Natural killer cell (primary cell): ENCODE results near the gene LAG3. TPM values are rescaled to one million over a fixed set of nuclear protein-coding genes. Genes with fewer than 3 reads are reported as not detected.
A peak's percentile ranks its signal among the peaks of the same experiment; 100 is the strongest.

ENCODE experiments used
- ATAC-seq, 3 donors: fragments of 150-1000 bp in 2 of 3; fragments of 200-7000 bp in 1 of 3; cut with Tn5 transposase; 1 replicate in 1 of 3; 2 replicates in 2 of 3; pipeline ENCODE4 v1.10.0; 2021; ENCODE audit warnings: mild to moderate bottlenecking in 2 of 3, moderate library complexity in 2 of 3
- DNase-seq, 2 donors: peaks; one replicate each; pipeline versions ENCODE4 v3.0.0 to v3.0.0-alpha.2; 2013 to 2021; ENCODE audit warnings: mixed read lengths in 1 of 2
- H3K27ac ChIP-seq: one replicate; pipeline ENCODE4 v1.5.1; 2013; ENCODE audit warnings: mild to moderate bottlenecking, low read length
- H3K27me3 ChIP-seq: one replicate; pipeline ENCODE4 v1.6.1; 2013; ENCODE audit warnings: low read length; ENCODE audit not compliant: control insufficient read depth, insufficient read depth
- H3K36me3 ChIP-seq: one replicate; pipeline ENCODE4 v1.6.1; 2013; ENCODE audit warnings: low read length; ENCODE audit not compliant: control insufficient read depth, insufficient read depth
- H3K4me1 ChIP-seq: one replicate; pipeline ENCODE4 v1.6.1; 2013; ENCODE audit warnings: low read length; ENCODE audit not compliant: control insufficient read depth, insufficient read depth
- H3K4me3 ChIP-seq: one replicate; pipeline ENCODE4 v1.5.1; 2013; ENCODE audit warnings: low read length
- H3K9me3 ChIP-seq: one replicate; pipeline ENCODE4 v1.6.1; 2013; ENCODE audit warnings: low read length; ENCODE audit not compliant: control insufficient read depth, insufficient read depth
- H3K27ac Mint-ChIP-seq, 2 donors: one replicate each; pipeline ENCODE4 v1.8.0; 2022; ENCODE audit warnings: mild to moderate bottlenecking in 2 of 2, mixed read lengths in 2 of 2, moderate library complexity in 1 of 2
- H3K27me3 Mint-ChIP-seq, 2 donors: one replicate each; pipeline ENCODE4 v1.8.0; 2022; ENCODE audit warnings: low read depth in 2 of 2, mixed read lengths in 2 of 2
- H3K36me3 Mint-ChIP-seq: one replicate; pipeline ENCODE4 v1.8.0; 2022; ENCODE audit warnings: mixed read lengths
- H3K4me1 Mint-ChIP-seq, 2 donors: one replicate each; pipeline ENCODE4 v1.8.0; 2022; ENCODE audit warnings: mixed read lengths in 2 of 2
- H3K4me3 Mint-ChIP-seq: one replicate; pipeline ENCODE4 v1.8.0; 2022; ENCODE audit warnings: mild to moderate bottlenecking, moderate library complexity, mixed read lengths
- H3K9me3 Mint-ChIP-seq, 2 donors: one replicate each; pipeline ENCODE4 v1.8.0; 2022; ENCODE audit warnings: mixed read lengths in 2 of 2
- CTCF ChIP-seq: fragments of 200-600 bp; IDR thresholded peaks from one replicate; pipeline ENCODE4 v1.8.0; 2022; ENCODE audit warnings: antibody characterized with exemption
- WGBS: methylation state at CpG from one replicate; pipeline ENCODE4 v1.1.7; 2013; ENCODE audit warnings: missing lambda C conversion rate; ENCODE audit not compliant: insufficient coverage; 5-methylcytosine and 5-hydroxymethylcytosine counted together
- intact Hi-C: fragments of 100-400 bp; cut with micrococcal nuclease; formaldehyde crosslinking; loops from one replicate; pipeline ENCODE4 v1.14.2; 2022
- total RNA-seq, 4 donors: library from RNA; stranded (reverse); fragments of 120-200 nt in 1 of 4; gene quantifications; one replicate each; pipeline versions ENCODE4 v1.2.3 to v1.2.4, GENCODE V29; 2013 to 2022

Gene LAG3
- total RNA-seq, 3 donors from 2014 or later (not counting 1 experiment from before 2014, with no cell fraction given), result 0.36 to 7.6 (median 0.78) TPM

GRCh38 chr12:6754411-6754810 lies 17.9 kb upstream of the LAG3 start:
- 94% methylated on average over 2 of the region's 2 CpGs for WGBS
- DNase-seq (no peak), ATAC-seq (no peak)
- H3K4me3 ChIP-seq, result no peak overlapping the region
- Mint-ChIP-seq H3K9me3 (no peaks in the 10 kb centered on the region), H3K4me3 (no peak overlapping the region), H3K36me3 (no peaks in the 10 kb centered on the region), H3K27ac (peak overlapping the region in 1 of 2 donors; percentile 95), H3K4me1 (peaks cover 5 to 34% of the 10 kb centered on the region in 2 donors), H3K27me3 (peaks cover 0 to 18% of the 10 kb centered on the region in 2 donors)
- H3K27ac ChIP-seq, result no peak overlapping the region
- peaks cover 16% of the 10 kb centered on the region for H3K4me1 ChIP-seq
- TF ChIP-seq CTCF, result no peak
- H3K36me3 ChIP-seq, result peaks cover 24% of the 10 kb centered on the region
- H3K27me3 ChIP-seq, result no peaks in the 10 kb centered on the region
- intact Hi-C loops, result loop anchor here (5.0 kb wide), 2 partner anchors 73 to 147 kb away; partner anchors contain the start of genes CHD4 and P3H3
- H3K9me3 ChIP-seq, result no peaks in the 10 kb centered on the region

GRCh38 chr12:6757028-6757690 lies 15.2 kb upstream of the LAG3 start:
- Histone ChIP-seq H3K27me3 (no peaks in the 10 kb centered on the region), H3K9me3 (no peaks in the 10 kb centered on the region), H3K27ac (no peak overlapping the region), H3K36me3 (no peaks in the 10 kb centered on the region), H3K4me3 (no peak overlapping the region), H3K4me1 (peaks cover 10% of the 10 kb centered on the region)
- DNase-seq (no peak), ATAC-seq (no peak)
- no peak overlapping the region for H3K27ac Mint-ChIP-seq
- H3K9me3 Mint-ChIP-seq, result no peaks in the 10 kb centered on the region
- intact Hi-C loops, result no loop called here
- no peak for TF ChIP-seq CTCF
- no peak overlapping the region for H3K4me3 Mint-ChIP-seq
- H3K27me3 Mint-ChIP-seq, result peaks cover 0 to 28% of the 10 kb centered on the region in 2 donors
- H3K4me1 Mint-ChIP-seq, result peaks cover 5 to 18% of the 10 kb centered on the region in 2 donors
- 93% methylated on average over 8 of the region's 8 CpGs for WGBS
- no peaks in the 10 kb centered on the region for H3K36me3 Mint-ChIP-seq

- Histone ChIP-seq H3K27me3 (no peaks in the 10 kb centered on the region), H3K4me3 (no peak overlapping the region), H3K4me1 (peaks cover 4% of the 10 kb centered on the region), H3K9me3 (no peaks in the 10 kb centered on the region), H3K27ac (no peak overlapping the region), H3K36me3 (no peaks in the 10 kb centered on the region)
- 79% methylated on average over 9 of the region's 9 CpGs for WGBS
- H3K4me3 Mint-ChIP-seq, result no peak overlapping the region
- intact Hi-C loops, result no loop called here
- TF ChIP-seq CTCF, result no peak
- H3K9me3 Mint-ChIP-seq, result no peaks in the 10 kb centered on the region
- ATAC-seq, result no peak
- no peaks in the 10 kb centered on the region for H3K36me3 Mint-ChIP-seq
- no peak overlapping the region for H3K27ac Mint-ChIP-seq
- peaks cover 4% of the 10 kb centered on the region in 2 donors for H3K4me1 Mint-ChIP-seq
- no peak for DNase-seq
- H3K27me3 Mint-ChIP-seq, result peaks cover 0 to 31% of the 10 kb centered on the region in 2 donors
Measured at GRCh38 chr12:6758506-6759095, 13.7 kb upstream of the LAG3 start.
